HEK293 (cell line): ENCODE measurements around the gene ZKSCAN3.

Experiments used
- BCL11B ChIP-seq: fragments of 450-650 bp; formaldehyde crosslinking; IDR thresholded peaks from 2 replicates; pipeline ENCODE4 v1.5.1; 2016; ENCODE audit warnings: low read depth, missing biosample characterization, missing genetic modification characterization
- ELK4 ChIP-seq: IDR thresholded peaks from 2 replicates; pipeline ENCODE4 v1.6.1; 2011; ENCODE audit warnings: mild to moderate bottlenecking, low read depth, low read length, borderline replicate concordance
- HOXD13 ChIP-seq: sonication (generic); formaldehyde crosslinking; IDR thresholded peaks from 2 replicates; pipeline ENCODE4 v1.8.0; 2022; ENCODE audit warnings: missing genetic modification reagents, borderline replicate concordance
- IKZF3 ChIP-seq: fragments of 450-650 bp; IDR thresholded peaks from 2 replicates; pipeline ENCODE4 v1.5.0; 2018; ENCODE audit warnings: missing biosample characterization, mild to moderate bottlenecking, missing genetic modification characterization, moderate library complexity
- KLF10 ChIP-seq: fragments of 450-650 bp; IDR thresholded peaks from 2 replicates; pipeline ENCODE4 v1.5.1; 2018; ENCODE audit warnings: missing biosample characterization, mild to moderate bottlenecking, missing genetic modification characterization
- KLF8 ChIP-seq: fragments of 450-650 bp; formaldehyde crosslinking; IDR thresholded peaks from 2 replicates; pipeline ENCODE4 v1.5.1; 2016; ENCODE audit warnings: missing biosample characterization, missing genetic modification characterization
- PRDM1 ChIP-seq: fragments of 450-650 bp; formaldehyde crosslinking; IDR thresholded peaks from 2 replicates; pipeline ENCODE4; 2016; ENCODE audit warnings: missing biosample characterization, missing genetic modification characterization
- SP2 ChIP-seq: fragments of 450-650 bp; formaldehyde crosslinking; IDR thresholded peaks from 2 replicates; pipeline ENCODE4 v1.5.1; 2016; ENCODE audit warnings: missing biosample characterization, missing genetic modification characterization
- SP7 ChIP-seq: fragments of 450-650 bp; formaldehyde crosslinking; IDR thresholded peaks from 2 replicates; pipeline ENCODE4 v1.5.1; 2016; ENCODE audit warnings: missing biosample characterization, missing genetic modification characterization
- WT1 ChIP-seq: fragments of 450-650 bp; formaldehyde crosslinking; IDR thresholded peaks from 2 replicates; pipeline ENCODE4 v1.5.1; 2016; ENCODE audit warnings: missing biosample characterization, missing genetic modification characterization
- YY1 ChIP-seq: fragments of 450-650 bp; formaldehyde crosslinking; IDR thresholded peaks from 2 replicates; pipeline ENCODE4 v1.5.1; 2018; ENCODE audit warnings: missing biosample characterization, missing genetic modification characterization
- ZBTB10 ChIP-seq: fragments of 450-650 bp; formaldehyde crosslinking; IDR thresholded peaks from 2 replicates; pipeline ENCODE4 v1.5.1; 2016; ENCODE audit warnings: missing biosample characterization, missing genetic modification characterization
- ZBTB11 ChIP-seq: fragments of 450-650 bp; formaldehyde crosslinking; conservative IDR thresholded peaks from 2 replicates; pipeline ENCODE4 v1.5.1; 2016; ENCODE audit warnings: low read depth, missing biosample characterization, missing genetic modification characterization
- ZBTB17 ChIP-seq: fragments of 450-650 bp; formaldehyde crosslinking; IDR thresholded peaks from 2 replicates; pipeline ENCODE4 v1.5.1; 2016; ENCODE audit warnings: missing biosample characterization, missing genetic modification characterization
- ZBTB21 ChIP-seq: fragments of 450-650 bp; formaldehyde crosslinking; IDR thresholded peaks from 2 replicates; pipeline ENCODE4 v1.5.1; 2017; ENCODE audit warnings: missing biosample characterization, missing genetic modification characterization
- ZBTB7A ChIP-seq: fragments of 450-650 bp; formaldehyde crosslinking; IDR thresholded peaks from 2 replicates; pipeline ENCODE4 v1.5.1; 2016; ENCODE audit warnings: low read depth, missing biosample characterization, missing genetic modification characterization
- ZFHX2 ChIP-seq: fragments of 450-650 bp; formaldehyde crosslinking; conservative IDR thresholded peaks from 2 replicates; pipeline ENCODE4 v1.5.1; 2016; ENCODE audit warnings: missing biosample characterization, missing genetic modification characterization
- ZFP69B ChIP-seq: fragments of 450-650 bp; formaldehyde crosslinking; IDR thresholded peaks from 2 replicates; pipeline ENCODE4 v1.5.1; 2016; ENCODE audit warnings: missing biosample characterization, missing genetic modification characterization
- ZIC2 ChIP-seq: fragments of 450-650 bp; formaldehyde crosslinking; IDR thresholded peaks from 2 replicates; pipeline ENCODE4 v1.5.1; 2016; ENCODE audit warnings: missing biosample characterization, missing genetic modification characterization
- ZNF24 ChIP-seq: fragments of 450-650 bp; formaldehyde crosslinking; IDR thresholded peaks from 2 replicates; pipeline ENCODE4 v1.5.1; 2016; ENCODE audit warnings: missing biosample characterization, missing genetic modification characterization
- ZNF248 ChIP-seq: fragments of 450-650 bp; formaldehyde crosslinking; IDR thresholded peaks from 2 replicates; pipeline ENCODE4 v1.5.1; 2017; ENCODE audit warnings: missing biosample characterization, missing genetic modification characterization
- ZNF266 ChIP-seq: fragments of 450-650 bp; formaldehyde crosslinking; IDR thresholded peaks from 2 replicates; pipeline ENCODE4 v1.5.1; 2016; ENCODE audit warnings: missing biosample characterization, missing genetic modification characterization, low read depth
- ZNF292 ChIP-seq: fragments of 450-650 bp; formaldehyde crosslinking; IDR thresholded peaks from 2 replicates; pipeline ENCODE4 v1.5.1; 2016; ENCODE audit warnings: low read depth, missing biosample characterization, missing genetic modification characterization, borderline replicate concordance
- ZNF335 ChIP-seq: fragments of 450-650 bp; formaldehyde crosslinking; conservative IDR thresholded peaks from 2 replicates; pipeline ENCODE4 v1.5.1; 2016; ENCODE audit warnings: missing biosample characterization, missing genetic modification characterization
- ZNF394 ChIP-seq: fragments of 450-650 bp; formaldehyde crosslinking; IDR thresholded peaks from 2 replicates; pipeline ENCODE4 v1.5.1; 2016; ENCODE audit warnings: missing biosample characterization, missing genetic modification characterization, mild to moderate bottlenecking, moderate library complexity, borderline replicate concordance
- ZNF501 ChIP-seq: fragments of 450-650 bp; formaldehyde crosslinking; IDR thresholded peaks from 2 replicates; pipeline ENCODE4 v1.5.1; 2016; ENCODE audit warnings: missing biosample characterization, missing genetic modification characterization
- ZNF561 ChIP-seq: fragments of 450-650 bp; IDR thresholded peaks from 2 replicates; pipeline ENCODE4 v1.5.1; 2018; ENCODE audit warnings: missing biosample characterization, missing genetic modification characterization, borderline replicate concordance
- ZNF600 ChIP-seq: fragments of 450-650 bp; formaldehyde crosslinking; IDR thresholded peaks from 2 replicates; pipeline ENCODE4 v1.5.1; 2016; ENCODE audit warnings: missing biosample characterization, missing genetic modification characterization
- ZNF626 ChIP-seq: fragments of 450-650 bp; sonication (Bioruptor Pico); formaldehyde crosslinking; IDR thresholded peaks from 2 replicates; pipeline ENCODE4 v1.5.1; 2018; ENCODE audit warnings: missing biosample characterization, missing genetic modification characterization, inconsistent platforms
- ZNF629 ChIP-seq: fragments of 450-650 bp; formaldehyde crosslinking; IDR thresholded peaks from 2 replicates; pipeline ENCODE4 v1.5.1; 2017; ENCODE audit warnings: missing biosample characterization, missing genetic modification characterization
- ZNF76 ChIP-seq: fragments of 450-650 bp; formaldehyde crosslinking; IDR thresholded peaks from 2 replicates; pipeline ENCODE4; 2016; ENCODE audit warnings: low read depth, missing biosample characterization, missing genetic modification characterization, borderline replicate concordance
- ZSCAN23 ChIP-seq: fragments of 450-650 bp; formaldehyde crosslinking; IDR thresholded peaks from 2 replicates; pipeline ENCODE4 v1.5.1; 2016; ENCODE audit warnings: missing biosample characterization, missing genetic modification characterization
- TF ChIP-seq, protein P1 (sequence below): fragments of 450-650 bp; formaldehyde crosslinking; IDR thresholded peaks from 2 replicates; pipeline ENCODE4 v1.5.1; 2016; ENCODE audit warnings: missing biosample characterization, missing genetic modification characterization

The ZKSCAN3 gene

GRCh38 chr6:28335564-28336283 lies 14.0 kb upstream of the ZKSCAN3 start, which contains the start of gene ZSCAN31 (continued):
- TF ChIP-seq ZBTB21 (tag by site-specific recombination) (peak; percentile 75; the same call in 1 of the 2 replicates), ZNF248 (no peak), SP2 (tag by site-specific recombination) (peak; percentile 88), ZNF561 (tag by site-specific recombination) (peak; percentile 87), BCL11B (tag by site-specific recombination) (no peak; the same call in 1 of the 2 replicates), PRDM1 (tag by site-specific recombination) (peak; percentile 95), WT1 (peak; percentile 34; the same call in 1 of the 2 replicates), ZBTB17 (tag by site-specific recombination) (peak; percentile 71), ZBTB10 (tag by site-specific recombination) (peak; percentile 90), IKZF3 (tag by site-specific recombination) (peak; percentile 97), ZBTB7A (tag by site-specific recombination) (peak; percentile 54; the same call in 1 of the 2 replicates), KLF8 (tag by site-specific recombination) (peak; percentile 57; the same call in 1 of the 2 replicates), ZNF335 (tag by site-specific recombination) (peak; percentile 90), ZNF76 (tag by site-specific recombination) (0 out of 2 replicates have a peak, but pooled peaks have one; percentile 8), ZNF501 (peak; percentile 68), ZNF266 (no peak), HOXD13 (peak; percentile 61; the same call in 1 of the 2 replicates), ZFP69B (tag by site-specific recombination) (peak; percentile 42; the same call in 1 of the 2 replicates), ZNF600 (tag by site-specific recombination) (peak; percentile 88), ZNF394 (tag by site-specific recombination) (0 out of 2 replicates have a peak, but pooled peaks have one; percentile 47), ZNF629 (tag by site-specific recombination) (peak; percentile 76; the same call in 1 of the 2 replicates), ZFHX2 (tag by site-specific recombination) (peak; percentile 94), ZNF24 (no peak), ZNF292 (tag by site-specific recombination) (no peak), ZNF626 (tag by site-specific recombination) (no peak), ZIC2 (tag by site-specific recombination) (peak; percentile 36), ZSCAN23 (no peak), ZBTB11 (no peak; the same call in 1 of the 2 replicates), YY1 (tag by site-specific recombination) (peak; percentile 46; the same call in 1 of the 2 replicates), SP7 (tag by site-specific recombination) (peak; percentile 85), ELK4 (no peak), KLF10 (peak; percentile 65)
- TF ChIP-seq, protein P1, sequence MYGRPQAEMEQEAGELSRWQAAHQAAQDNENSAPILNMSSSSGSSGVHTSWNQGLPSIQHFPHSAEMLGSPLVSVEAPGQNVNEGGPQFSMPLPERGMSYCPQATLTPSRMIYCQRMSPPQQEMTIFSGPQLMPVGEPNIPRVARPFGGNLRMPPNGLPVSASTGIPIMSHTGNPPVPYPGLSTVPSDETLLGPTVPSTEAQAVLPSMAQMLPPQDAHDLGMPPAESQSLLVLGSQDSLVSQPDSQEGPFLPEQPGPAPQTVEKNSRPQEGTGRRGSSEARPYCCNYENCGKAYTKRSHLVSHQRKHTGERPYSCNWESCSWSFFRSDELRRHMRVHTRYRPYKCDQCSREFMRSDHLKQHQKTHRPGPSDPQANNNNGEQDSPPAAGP (tag by site-specific recombination) = peak; percentile 47; the same call in 1 of the 2 replicates
